22Rv1 (cell line): Measurements from ENCODE around the gene PRSS8.

Experiments
- CTCF ChIP-seq: fragments of 450-650 bp; IDR thresholded peaks from 2 replicates; pipeline ENCODE4 v1.5.1; 2017; ENCODE audit warnings: mild to moderate bottlenecking
- ZFX ChIP-seq: fragments of 450-650 bp; IDR thresholded peaks from 2 replicates; pipeline ENCODE4 v1.6.1; 2017; ENCODE audit warnings: antibody characterized with exemption, borderline replicate concordance

GRCh38 chr16:31087971-31088370 lies 47.6 kb downstream of the PRSS8 start:
- no peak for TF ChIP-seq CTCF
- no peak for TF ChIP-seq ZFX
